SK-N-SH (cell line): Measurements from ENCODE around the gene SOX18.

Experiments
- CHD2 ChIP-seq: fragments of 150-350 bp; IDR thresholded peaks from 2 replicates; pipeline ENCODE4 v1.6.1; 2018; ENCODE audit warnings: low read length; ENCODE audit not compliant: partially characterized antibody
- CTCF ChIP-seq: fragments of 200-600 bp; sonication (generic); IDR thresholded peaks from 2 replicates; pipeline ENCODE4 v1.6.1; 2017; ENCODE audit warnings: antibody characterized with exemption, mild to moderate bottlenecking, moderate library complexity
- EZH2phosphoT487 ChIP-seq: fragments of 200-600 bp; sonication (generic); IDR thresholded peaks from 2 replicates; pipeline ENCODE4 v1.6.1; 2017; ENCODE audit warnings: low read depth, mixed run types, mild to moderate bottlenecking, antibody characterized with exemption, moderate library complexity, borderline replicate concordance
- MXI1 ChIP-seq: IDR thresholded peaks from 2 replicates; pipeline ENCODE4 v1.6.1; 2012; ENCODE audit warnings: mild to moderate bottlenecking, low read depth, low read length, improper control_type of control experiment
- RAD21 ChIP-seq: IDR thresholded peaks from 2 replicates; pipeline ENCODE4 v1.6.1; 2012; ENCODE audit warnings: mild to moderate bottlenecking, low read length
- RCOR1 ChIP-seq: fragments of 150-350 bp; IDR thresholded peaks from 2 replicates; pipeline ENCODE4 v1.6.1; 2017; ENCODE audit warnings: antibody characterized with exemption, low read length
- RFX5 ChIP-seq: IDR thresholded peaks from 2 replicates; pipeline ENCODE4 v1.6.1; 2012; ENCODE audit warnings: mild to moderate bottlenecking, improper control_type of control experiment, low read length
- SIN3A ChIP-seq: IDR thresholded peaks from 2 replicates; pipeline ENCODE4 v1.6.1; 2012; ENCODE audit warnings: low read depth, mild to moderate bottlenecking, low read length, moderate library complexity, borderline replicate concordance
- SMC3 ChIP-seq: IDR thresholded peaks from 2 replicates; pipeline ENCODE4 v1.6.1; 2012; ENCODE audit warnings: low read depth, low read length, improper control_type of control experiment

DNA sequence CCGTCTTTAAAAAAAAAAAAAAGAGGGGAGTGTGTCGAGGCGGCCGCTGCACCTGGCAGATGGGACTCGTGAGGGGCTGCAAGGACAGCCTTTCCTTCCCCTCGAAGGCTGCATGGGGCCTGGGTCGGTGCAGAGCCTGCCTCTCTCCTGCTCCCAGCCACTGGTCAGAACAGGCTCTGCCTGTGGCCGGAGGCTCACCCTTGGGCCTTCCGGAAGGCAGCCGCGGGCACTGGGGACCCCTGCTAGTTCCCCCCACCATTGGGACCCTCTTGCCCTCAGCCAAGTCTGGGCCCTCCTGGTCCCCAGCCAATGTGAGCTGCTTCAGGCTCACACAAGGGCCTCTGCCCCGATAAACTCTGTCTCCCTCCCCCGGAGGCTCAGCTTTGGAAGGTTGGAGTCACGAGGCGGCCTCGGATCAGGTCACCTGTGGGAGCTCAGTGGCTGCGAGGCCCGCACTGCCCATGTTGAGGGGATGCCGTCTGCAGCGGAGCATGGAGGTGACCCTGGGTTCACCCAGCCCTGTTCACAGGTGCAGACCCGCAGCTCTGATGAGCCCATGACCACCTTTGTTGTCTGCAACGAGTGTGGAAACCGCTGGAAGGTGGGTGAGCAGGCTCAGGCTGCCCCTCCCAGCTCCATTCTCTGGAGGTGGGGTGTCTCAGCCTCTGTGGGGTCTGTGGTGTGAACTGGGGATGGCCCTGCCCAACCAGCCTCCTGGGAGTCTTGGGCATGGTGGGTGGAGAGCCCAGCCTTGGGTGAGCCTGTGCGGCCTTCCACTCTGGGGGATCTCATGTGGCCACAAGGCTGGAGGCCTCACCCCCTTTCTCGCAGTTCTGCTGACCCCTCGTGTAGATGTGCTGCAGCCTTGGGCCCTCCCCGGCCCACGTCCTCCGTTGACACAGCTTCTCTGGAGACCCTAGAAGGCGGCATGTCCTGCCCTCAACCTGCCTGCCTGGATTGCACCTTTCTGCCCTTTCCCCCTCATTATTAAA is 22.2 kb upstream of the SOX18 start:
- TF ChIP-seq RAD21 (no peak), SMC3 (no peak), RCOR1 (no peak), RFX5 (no peak), CHD2 (no peak), SIN3A (no peak), CTCF (no peak), MXI1 (no peak), EZH2phosphoT487 (no peak)
